HCT116 (cell line): ENCODE results near the gene AFAP1. TPM values are rescaled to one million over a fixed set of nuclear protein-coding genes. Genes with fewer than 3 reads are reported as not detected.

Experiments used
- ATAC-seq: fragments of 200-7000 bp; cut with Tn5 transposase; 2 replicates; pipeline ENCODE4 v1.9.1; 2020; ENCODE audit warnings: mild to moderate bottlenecking, moderate library complexity
- BruUV-seq: library from RNA; stranded (reverse); fragments of 400-500 nt; replicated peaks from 2 replicates; lab custom pipeline; 2021; lab: Mats Ljungman, UMichigan
- CTCF ChIA-PET: fragments of 300-600 bp; sonication (Branson Sonifier 250); formaldehyde crosslinking; loops from one replicate; lab custom pipeline; 2021; ENCODE audit warnings: antibody characterized with exemption; lab: Charles Lee
- POLR2A ChIA-PET: fragments of 300-600, 350-600 bp; sonication (Branson Sonifier 250); formaldehyde crosslinking; loops from one replicate; lab custom pipeline; 2021; ENCODE audit warnings: antibody characterized with exemption; lab: Charles Lee
- RAD21 ChIA-PET, 2 experiments: fragments of 300-600 bp; sonication (Branson Sonifier 250); formaldehyde crosslinking; loops; one replicate each; lab custom pipeline; 2023; ENCODE audit warnings: low total read pairs in 2 of 2; ENCODE audit not compliant: uncharacterized antibody in 2 of 2, unreplicated experiment in 2 of 2, low non-redundant PET in 1 of 2; lab: Charles Lee
- DNase-seq: peaks from one replicate; pipeline ENCODE4 v3.0.0-alpha.2; 2010; ENCODE audit warnings: low read depth, low spot score
- H2AFZ ChIP-seq: fragments of 200-600 bp; shearing (Covaris generic), sonication (generic); 2 replicates; pipeline ENCODE4 v1.6.1; 2017; ENCODE audit warnings: low read depth, mixed run types, mixed read lengths, antibody characterized with exemption, low read length; ENCODE audit not compliant: poor library complexity, severe bottlenecking
- H3K27ac ChIP-seq: 2 replicates; pipeline ENCODE4 v1.5.1; 2012; ENCODE audit warnings: low read depth, low read length
- H3K27me3 ChIP-seq: fragments of 200-600 bp; sonication (generic); 2 replicates; pipeline ENCODE4 v1.6.1; 2016; ENCODE audit warnings: mixed run types, low read length, mixed read lengths; ENCODE audit not compliant: insufficient read depth
- H3K36me3 ChIP-seq, 2 experiments: fragments of 200-500 bp in 1 of 2; fragments of 200-600 bp in 1 of 2; sonication (Bioruptor generic) in 1 of 2; sonication (generic) in 1 of 2; 2 replicates each; pipeline versions ENCODE4 v1.5.1 to v1.6.1; 2014 to 2016; ENCODE audit warnings: low read length in 2 of 2, inconsistent platforms in 1 of 2, mixed read lengths in 1 of 2, mixed run types in 1 of 2; ENCODE audit not compliant: insufficient read depth in 2 of 2, control insufficient read depth in 1 of 2
- H3K4me1 ChIP-seq, 2 experiments: fragments of 200-600 bp in 1 of 2; sonication (generic) in 1 of 2; 2 replicates each; pipeline versions ENCODE4 v1.5.1 to v1.6.1; 2012 to 2017; ENCODE audit warnings: low read length in 2 of 2, inconsistent platforms in 1 of 2, mild to moderate bottlenecking in 1 of 2, mixed read lengths in 1 of 2, mixed run types in 1 of 2, moderate library complexity in 1 of 2; ENCODE audit not compliant: insufficient read depth in 2 of 2, control insufficient read depth in 1 of 2
- H3K4me2 ChIP-seq: fragments of 200-600 bp; sonication (generic); 2 replicates; pipeline ENCODE4 v1.6.1; 2017; ENCODE audit warnings: mixed run types, low read length, mixed read lengths
- H3K4me3 ChIP-seq, 2 experiments: fragments of 200-600 bp in 1 of 2; sonication (generic) in 1 of 2; replicated peaks in 1 of 2; 2 replicates each; pipeline ENCODE4 v1.5.1; 2011 to 2016; ENCODE audit warnings: low read length in 2 of 2, control low read depth in 1 of 2, low read depth in 1 of 2, mild to moderate bottlenecking in 1 of 2, mixed read lengths in 1 of 2, mixed run types in 1 of 2
- H3K79me2 ChIP-seq: fragments of 200-600 bp; sonication (generic); 2 replicates; pipeline ENCODE4 v1.6.1; 2017; ENCODE audit warnings: mild to moderate bottlenecking, mixed run types, low read length, moderate library complexity, mixed read lengths; ENCODE audit not compliant: insufficient read depth
- H3K9ac ChIP-seq: fragments of 200-600 bp; sonication (generic); 2 replicates; pipeline ENCODE4 v1.6.1; 2016; ENCODE audit warnings: low read length, mixed read lengths
- H3K9me2 ChIP-seq: fragments of 200-600 bp; sonication (generic), shearing (Covaris generic); 2 replicates; pipeline ENCODE4 v1.6.1; 2017; ENCODE audit warnings: mixed run types, mild to moderate bottlenecking, moderate library complexity; ENCODE audit not compliant: insufficient read depth
- H3K9me3 ChIP-seq, 2 experiments: fragments of 200-500 bp in 1 of 2; fragments of 200-600 bp in 1 of 2; sonication (Bioruptor generic) in 1 of 2; sonication (generic) in 1 of 2; 2 replicates each; pipeline ENCODE4 v1.6.1; 2014 to 2017; ENCODE audit warnings: low read length in 2 of 2, mixed read lengths in 2 of 2, inconsistent platforms in 1 of 2, low read depth in 1 of 2, mild to moderate bottlenecking in 1 of 2, mixed run types in 1 of 2, moderate library complexity in 1 of 2; ENCODE audit not compliant: control insufficient read depth in 1 of 2, insufficient read depth in 1 of 2
- H4K20me1 ChIP-seq: fragments of 200-600 bp; sonication (generic), shearing (Covaris generic); 2 replicates; pipeline ENCODE4 v1.6.1; 2017; ENCODE audit warnings: mixed run types, mild to moderate bottlenecking, moderate library complexity; ENCODE audit not compliant: insufficient read depth
- CBX3 ChIP-seq: IDR thresholded peaks from 2 replicates; pipeline ENCODE4 v1.6.1; 2012; ENCODE audit warnings: low read depth
- EGR1 ChIP-seq: IDR thresholded peaks from 2 replicates; pipeline ENCODE4 v1.6.1; 2012; ENCODE audit warnings: low read depth
- EZH2 ChIP-seq: fragments of 200-600 bp; sonication (generic); IDR thresholded peaks from 2 replicates; pipeline ENCODE4 v1.6.1; 2017; ENCODE audit warnings: antibody characterized with exemption, mixed run types
- JUND ChIP-seq: IDR thresholded peaks from 2 replicates; pipeline ENCODE4 v1.6.1; 2012
- RAD21 ChIP-seq: IDR thresholded peaks from 2 replicates; pipeline ENCODE4 v1.6.1; 2012; ENCODE audit warnings: low read depth, mild to moderate bottlenecking
- SIN3A ChIP-seq: IDR thresholded peaks from 2 replicates; pipeline ENCODE4 v1.6.1; 2012; ENCODE audit warnings: low read depth
- SP1 ChIP-seq: IDR thresholded peaks from 2 replicates; pipeline ENCODE4 v1.6.1; 2012; ENCODE audit warnings: low read depth
- SRF ChIP-seq: IDR thresholded peaks from 2 replicates; pipeline ENCODE4 v1.6.1; 2012; ENCODE audit warnings: low read depth
- TCF7L2 ChIP-seq: IDR thresholded peaks from 2 replicates; pipeline ENCODE4 v1.7.0; 2011; ENCODE audit warnings: borderline replicate concordance, inconsistent platforms; ENCODE audit not compliant: insufficient read depth, insufficient read length; ENCODE audit errors: extremely low read depth
- YY1 ChIP-seq: IDR thresholded peaks from 2 replicates; pipeline ENCODE4 v1.6.1; 2011; ENCODE audit warnings: low read length, low read depth, moderate library complexity, mild to moderate bottlenecking; ENCODE audit not compliant: insufficient replicate concordance; ENCODE audit errors: extremely low read depth
- ZFX ChIP-seq: fragments of 450-650 bp; IDR thresholded peaks from 2 replicates; pipeline ENCODE4 v1.6.1; 2017
- intact Hi-C: fragments of 100-400 bp; cut with micrococcal nuclease; formaldehyde crosslinking; loops from 2 replicates; pipeline ENCODE4 v1.10.0; 2022
- total RNA-seq: library from RNA; stranded (reverse); gene quantifications from one replicate; pipeline ENCODE4 v1.2.1, GENCODE V29; 2021; ENCODE audit not compliant: unreplicated experiment

The AFAP1 gene
- total RNA-seq, 1 experiment from 2014 or later = 19.4 TPM

- Histone ChIP-seq H3K4me3 (no peak overlapping the region), H3K27me3 (no peaks in the 10 kb centered on the region), H3K4me1 (no peaks in the 10 kb centered on the region), H3K36me3 (no peaks in the 10 kb centered on the region), H3K79me2 (no peaks in the 10 kb centered on the region), H3K27ac (no peak overlapping the region), H3K9me3 (no peaks in the 10 kb centered on the region), H3K9ac (no peak overlapping the region), H2AFZ (no peak overlapping the region), H3K4me2 (no peak overlapping the region), H4K20me1 (no peaks in the 10 kb centered on the region), H3K9me2 (no peaks in the 10 kb centered on the region)
- DNase-seq (no peak), ATAC-seq (no peak)
- TF ChIP-seq SRF (no peak), SIN3A (no peak), SP1 (no peak), ZFX (no peak), YY1 (no peak), RAD21 (no peak), CBX3 (no peak)
- ChIA-PET RAD21 (no interaction called here), CTCF (interaction anchor here (0.8 kb wide), 1 partner anchor 46 kb away, joined by 3 read pairs; no protein-coding TSS in a partner anchor), POLR2A (no interaction called here)
- BruUV-seq = no TSS peak
- intact Hi-C loops = no loop called here
Observed at GRCh38 chr4:7756071-7756470, 183.6 kb downstream of the AFAP1 start.

GRCh38 chr4:7755561-7755960, 184.1 kb downstream of the AFAP1 start:
- no peak overlapping the region for H2AFZ ChIP-seq
- ChIA-PET CTCF (interaction anchor here (0.8 kb wide), 1 partner anchor 47 kb away, joined by 3 read pairs; no protein-coding TSS in a partner anchor), RAD21 (no interaction called here), POLR2A (no interaction called here)
- H3K9me2 ChIP-seq = no peaks in the 10 kb centered on the region
- DNase-seq (no peak), ATAC-seq (no peak)
- no peak overlapping the region for H3K9ac ChIP-seq
- TF ChIP-seq JUND (no peak), EZH2 (no peak), TCF7L2 (no peak), SIN3A (no peak), EGR1 (no peak)
- H3K36me3 ChIP-seq = no peaks in the 10 kb centered on the region
- no peaks in the 10 kb centered on the region for H4K20me1 ChIP-seq
- H3K27me3 ChIP-seq = no peaks in the 10 kb centered on the region
- intact Hi-C loops = no loop called here
- no peaks in the 10 kb centered on the region for H3K79me2 ChIP-seq
- H3K27ac ChIP-seq = no peak overlapping the region
- BruUV-seq = no TSS peak
- H3K9me3 ChIP-seq = no peaks in the 10 kb centered on the region
- peaks cover 0 to 4% of the 10 kb centered on the region in 2 experiments; a peak in 2 of 4 replicates for H3K4me1 ChIP-seq
- no peak overlapping the region for H3K4me3 ChIP-seq
- H3K4me2 ChIP-seq = no peak overlapping the region
